ENCODE data around the gene DRD4.

Gene DRD4

GRCh38 chr11:660681-661444 lies 23.8 kb downstream of the DRD4 start:
- Mint-ChIP-seq H3K27me3 (no peaks in the 10 kb centered on the region), H3K9me3 (no peaks in the 10 kb centered on the region), H3K27ac (ENCODE audit: low read depth) (no peak overlapping the region), H3K36me3 (ENCODE audit: insufficient read depth) (peaks cover 8% of the 10 kb centered on the region), H3K4me3 (no peak overlapping the region), H3K4me1 (peaks cover 5% of the 10 kb centered on the region)
- ATAC-seq (replicated peaks; ENCODE audit: extremely low read depth, poor library complexity, severe bottlenecking) = no peak
- no peak for DNase-seq (ENCODE audit: low spot score in 2 of 2)

GRCh38 chr11:662689-663274 lies 25.7 kb downstream of the DRD4 start:
- Mint-ChIP-seq H3K4me3 (no peak overlapping the region), H3K4me1 (peaks cover 5% of the 10 kb centered on the region), H3K27ac (ENCODE audit: low read depth) (no peak overlapping the region), H3K9me3 (no peaks in the 10 kb centered on the region), H3K36me3 (ENCODE audit: insufficient read depth) (peaks cover 10% of the 10 kb centered on the region), H3K27me3 (no peaks in the 10 kb centered on the region)
- DNase-seq (ENCODE audit: low spot score in 2 of 2) = no peak
- ATAC-seq (replicated peaks; ENCODE audit: extremely low read depth, poor library complexity, severe bottlenecking) = no peak

- no peaks in the 10 kb centered on the region for H3K9me3 Mint-ChIP-seq
- no peak overlapping the region for H3K27ac Mint-ChIP-seq (ENCODE audit: low read depth)
- H3K4me3 Mint-ChIP-seq = no peak overlapping the region
- no peak for ATAC-seq (replicated peaks; ENCODE audit: extremely low read depth, poor library complexity, severe bottlenecking)
- no peak for DNase-seq (ENCODE audit: low spot score in 2 of 2)
- H3K36me3 Mint-ChIP-seq (ENCODE audit: insufficient read depth) = peaks cover 13% of the 10 kb centered on the region
- H3K4me1 Mint-ChIP-seq = peaks cover 5% of the 10 kb centered on the region
- H3K27me3 Mint-ChIP-seq = no peaks in the 10 kb centered on the region
Measured at GRCh38 chr11:665062-665703, 28.1 kb downstream of the DRD4 start.

GRCh38 chr11:665704-666281 lies 28.7 kb downstream of the DRD4 start:
- DNase-seq (ENCODE audit: low spot score in 2 of 2) (no peak), ATAC-seq (replicated peaks; ENCODE audit: extremely low read depth, poor library complexity, severe bottlenecking) (no peak)
- peaks cover 14% of the 10 kb centered on the region for H3K36me3 Mint-ChIP-seq (ENCODE audit: insufficient read depth)
- no peak overlapping the region for H3K27ac Mint-ChIP-seq (ENCODE audit: low read depth)
- H3K9me3 Mint-ChIP-seq = no peaks in the 10 kb centered on the region
- peaks cover 5% of the 10 kb centered on the region for H3K4me1 Mint-ChIP-seq
- H3K4me3 Mint-ChIP-seq = no peak overlapping the region
- no peaks in the 10 kb centered on the region for H3K27me3 Mint-ChIP-seq

- Mint-ChIP-seq H3K36me3 (ENCODE audit: insufficient read depth) (peaks cover 33% of the 10 kb centered on the region), H3K27ac (ENCODE audit: low read depth) (no peak overlapping the region), H3K27me3 (no peaks in the 10 kb centered on the region), H3K4me3 (no peak overlapping the region), H3K9me3 (no peaks in the 10 kb centered on the region), H3K4me1 (no peaks in the 10 kb centered on the region)
- ATAC-seq (replicated peaks; ENCODE audit: extremely low read depth, poor library complexity, severe bottlenecking) (no peak), DNase-seq (ENCODE audit: low spot score in 2 of 2) (no peak)
Measured at GRCh38 chr11:673866-674265, 36.8 kb downstream of the DRD4 start.

- Mint-ChIP-seq H3K27ac (ENCODE audit: low read depth) (no peak overlapping the region), H3K9me3 (no peaks in the 10 kb centered on the region), H3K4me3 (no peak overlapping the region), H3K4me1 (no peaks in the 10 kb centered on the region), H3K36me3 (ENCODE audit: insufficient read depth) (peaks cover 36% of the 10 kb centered on the region), H3K27me3 (no peaks in the 10 kb centered on the region)
- ATAC-seq (replicated peaks; ENCODE audit: extremely low read depth, poor library complexity, severe bottlenecking) (no peak), DNase-seq (ENCODE audit: low spot score in 2 of 2) (no peak)
Measured at GRCh38 chr11:674406-674805, 37.3 kb downstream of the DRD4 start.

GRCh38 chr11:678297-678696 lies 41.2 kb downstream of the DRD4 start:
- Mint-ChIP-seq H3K36me3 (ENCODE audit: insufficient read depth) (peaks cover 37% of the 10 kb centered on the region), H3K27me3 (no peaks in the 10 kb centered on the region), H3K4me1 (peaks cover 8% of the 10 kb centered on the region), H3K4me3 (no peak overlapping the region), H3K27ac (ENCODE audit: low read depth) (no peak overlapping the region), H3K9me3 (no peaks in the 10 kb centered on the region)
- no peak for DNase-seq (ENCODE audit: low spot score in 2 of 2)
- ATAC-seq (replicated peaks; ENCODE audit: extremely low read depth, poor library complexity, severe bottlenecking) = no peak

GRCh38 chr11:679271-680207 lies 42.5 kb downstream of the DRD4 start:
- Mint-ChIP-seq H3K4me1 (peaks cover 8% of the 10 kb centered on the region), H3K36me3 (ENCODE audit: insufficient read depth) (peaks cover 35% of the 10 kb centered on the region), H3K27ac (ENCODE audit: low read depth) (no peak overlapping the region), H3K9me3 (no peaks in the 10 kb centered on the region), H3K4me3 (no peak overlapping the region), H3K27me3 (no peaks in the 10 kb centered on the region)
- ATAC-seq (replicated peaks; ENCODE audit: extremely low read depth, poor library complexity, severe bottlenecking) (no peak), DNase-seq (ENCODE audit: low spot score in 2 of 2) (no peak)

GRCh38 chr11:680476-680875 lies 43.4 kb downstream of the DRD4 start:
- no peaks in the 10 kb centered on the region for H3K27me3 Mint-ChIP-seq
- no peaks in the 10 kb centered on the region for H3K9me3 Mint-ChIP-seq
- ATAC-seq (replicated peaks; ENCODE audit: extremely low read depth, poor library complexity, severe bottlenecking) = no peak
- H3K4me1 Mint-ChIP-seq = peaks cover 8% of the 10 kb centered on the region
- peaks cover 39% of the 10 kb centered on the region for H3K36me3 Mint-ChIP-seq (ENCODE audit: insufficient read depth)
- H3K4me3 Mint-ChIP-seq = no peak overlapping the region
- DNase-seq (ENCODE audit: low spot score in 2 of 2) = no peak
- H3K27ac Mint-ChIP-seq (ENCODE audit: low read depth) = no peak overlapping the region

GRCh38 chr11:680970-681369 lies 43.9 kb downstream of the DRD4 start:
- Mint-ChIP-seq H3K27ac (ENCODE audit: low read depth) (no peak overlapping the region), H3K36me3 (ENCODE audit: insufficient read depth) (peaks cover 38% of the 10 kb centered on the region), H3K27me3 (no peaks in the 10 kb centered on the region), H3K9me3 (no peaks in the 10 kb centered on the region), H3K4me3 (no peak overlapping the region), H3K4me1 (peaks cover 8% of the 10 kb centered on the region)
- ATAC-seq (replicated peaks; ENCODE audit: extremely low read depth, poor library complexity, severe bottlenecking) (peak; percentile 32), DNase-seq (ENCODE audit: low spot score in 2 of 2) (no peak)

- no peaks in the 10 kb centered on the region for H3K27me3 Mint-ChIP-seq
- no peak overlapping the region for H3K4me3 Mint-ChIP-seq
- peaks cover 11% of the 10 kb centered on the region for H3K4me1 Mint-ChIP-seq
- peaks cover 46% of the 10 kb centered on the region for H3K36me3 Mint-ChIP-seq (ENCODE audit: insufficient read depth)
- no peak for ATAC-seq (replicated peaks; ENCODE audit: extremely low read depth, poor library complexity, severe bottlenecking)
- no peaks in the 10 kb centered on the region for H3K9me3 Mint-ChIP-seq
- no peak for DNase-seq (ENCODE audit: low spot score in 2 of 2)
- H3K27ac Mint-ChIP-seq (ENCODE audit: low read depth) = peak overlapping the region; percentile 80
Measured at GRCh38 chr11:686451-687243, 49.6 kb downstream of the DRD4 start.
